ENCODE results near the gene P2RX6.

P2RX6 gene

GRCh38 chr22:20980523-20980922, 34.4 kb upstream of the P2RX6 start:
- DNase-seq = no peak

GRCh38 chr22:20980938-20981722, 33.8 kb upstream of the P2RX6 start:
- DNase-seq = no peak

- DNase-seq = peak; percentile 52
Observed at GRCh38 chr22:20981787-20982562, 33.0 kb upstream of the P2RX6 start, which contains the start of gene LZTR1. Gene LZTR1, plus strand, starts transcription at chr22:20982297. Its CDS starts 75 bp downstream, at chr22:20982372.

GRCh38 chr22:20982563-20982882, 32.4 kb upstream of the P2RX6 start:
- DNase-seq = no peak

- no peak for DNase-seq
Observed at GRCh38 chr22:20983081-20983771, 31.7 kb upstream of the P2RX6 start.

- no peak for DNase-seq
Observed at GRCh38 chr22:20985720-20986119, 29.2 kb upstream of the P2RX6 start.

- no peak for DNase-seq
Observed at GRCh38 chr22:20986365-20986764, 28.6 kb upstream of the P2RX6 start.

GRCh38 chr22:20987375-20987774, 27.6 kb upstream of the P2RX6 start:
- DNase-seq = no peak

- DNase-seq = no peak
Observed at GRCh38 chr22:20988573-20989322, 26.2 kb upstream of the P2RX6 start.

GRCh38 chr22:20989323-20990138, 25.4 kb upstream of the P2RX6 start:
- no peak for DNase-seq

GRCh38 chr22:20990184-20991180, 24.5 kb upstream of the P2RX6 start:
- DNase-seq = no peak

- no peak for DNase-seq
Observed at GRCh38 chr22:20991252-20992055, 23.5 kb upstream of the P2RX6 start.

GRCh38 chr22:20992056-20992442, 22.9 kb upstream of the P2RX6 start:
- DNase-seq = no peak

GRCh38 chr22:20992456-20993303, 22.3 kb upstream of the P2RX6 start:
- no peak for DNase-seq

GRCh38 chr22:20993304-20994127, 21.4 kb upstream of the P2RX6 start:
- DNase-seq = no peak

GRCh38 chr22:20994128-20994901, 20.6 kb upstream of the P2RX6 start:
- no peak for DNase-seq

- DNase-seq = no peak
Observed at GRCh38 chr22:20994902-20995241, 20.1 kb upstream of the P2RX6 start.

All from NCI-H345 (cell line).